Measurements from ENCODE around the gene SPINK4. TPM values are rescaled to one million over a fixed set of nuclear protein-coding genes. Genes with fewer than 3 reads are reported as not detected.

SPINK4 gene
- total RNA-seq, 6 experiments from 2014 or later: not detected

GRCh38 chr9:33198165-33198564, 41.8 kb upstream of the SPINK4 start:
- no peak for TF ChIP-seq CTCF (IDR thresholded peaks at IDR 0.05)
- Mint-ChIP-seq H3K27ac (no peak overlapping the region), H3K4me3 (no peak overlapping the region), H3K27me3 (ENCODE audit: insufficient read depth) (peaks cover 15% of the 10 kb centered on the region), H3K36me3 (ENCODE audit: low read depth) (no peaks in the 10 kb centered on the region), H3K9me3 (no peaks in the 10 kb centered on the region), H3K4me1 (ENCODE audit: low read depth) (peaks cover 40% of the 10 kb centered on the region)
- DNase-seq: no peak

GRCh38 chr9:33202018-33202417, 37.9 kb upstream of the SPINK4 start:
- Mint-ChIP-seq H3K4me1 (ENCODE audit: low read depth) (peaks cover 25% of the 10 kb centered on the region), H3K9me3 (no peaks in the 10 kb centered on the region), H3K4me3 (no peak overlapping the region), H3K27ac (no peak overlapping the region), H3K36me3 (ENCODE audit: low read depth) (no peaks in the 10 kb centered on the region), H3K27me3 (ENCODE audit: insufficient read depth) (peaks cover 31% of the 10 kb centered on the region)
- no peak for TF ChIP-seq CTCF (IDR thresholded peaks at IDR 0.05)
- no peak for DNase-seq

- TF ChIP-seq CTCF (IDR thresholded peaks at IDR 0.05): no peak
- H3K4me3 Mint-ChIP-seq: peak overlapping the region; percentile 2; the same call in 1 of the 2 replicates
- no peaks in the 10 kb centered on the region for H3K36me3 Mint-ChIP-seq (ENCODE audit: low read depth)
- peaks cover 36% of the 10 kb centered on the region for H3K27me3 Mint-ChIP-seq (ENCODE audit: insufficient read depth)
- H3K27ac Mint-ChIP-seq: no peak overlapping the region
- no peak for DNase-seq
- H3K9me3 Mint-ChIP-seq: no peaks in the 10 kb centered on the region
- peaks cover 19% of the 10 kb centered on the region for H3K4me1 Mint-ChIP-seq (ENCODE audit: low read depth)
These were observed 37.3 kb upstream of the SPINK4 start for GRCh38 chr9:33202552-33203201.

- H3K27ac Mint-ChIP-seq: no peak overlapping the region
- H3K36me3 Mint-ChIP-seq (ENCODE audit: low read depth): no peaks in the 10 kb centered on the region
- TF ChIP-seq CTCF (IDR thresholded peaks at IDR 0.05): no peak
- H3K27me3 Mint-ChIP-seq (ENCODE audit: insufficient read depth): peaks cover 20% of the 10 kb centered on the region
- no peak for DNase-seq
- no peak overlapping the region for H3K4me3 Mint-ChIP-seq
- H3K9me3 Mint-ChIP-seq: no peaks in the 10 kb centered on the region
- peaks cover 10% of the 10 kb centered on the region for H3K4me1 Mint-ChIP-seq (ENCODE audit: low read depth)
These were observed 30.6 kb upstream of the SPINK4 start for GRCh38 chr9:33209394-33209793.

GRCh38 chr9:33210006-33210715, 29.8 kb upstream of the SPINK4 start:
- TF ChIP-seq CTCF (IDR thresholded peaks at IDR 0.05): no peak
- Mint-ChIP-seq H3K36me3 (ENCODE audit: low read depth) (no peaks in the 10 kb centered on the region), H3K27ac (no peak overlapping the region), H3K9me3 (no peaks in the 10 kb centered on the region), H3K4me3 (no peak overlapping the region), H3K4me1 (ENCODE audit: low read depth) (peaks cover 10% of the 10 kb centered on the region), H3K27me3 (ENCODE audit: insufficient read depth) (peaks cover 22% of the 10 kb centered on the region)
- no peak for DNase-seq

Measured in HFFc6 (cell line).